ENCODE data around the gene AKAP12.
"Not testable (repeated sequence)": the region's sequence is repeated elsewhere in the genome, so short reads cannot be mapped to it uniquely, and the experiment has no call there.

The AKAP12 gene

GRCh38 chr6:151341476-151342195 is 101.9 kb downstream of the AKAP12 start:
- DNase-seq (ENCODE audit: low read depth in 2 of 2): no peak

GRCh38 chr6:151342750-151343149 is 103.0 kb downstream of the AKAP12 start:
- DNase-seq (ENCODE audit: low read depth in 2 of 2): not testable (repeated sequence)

- no peak for DNase-seq (ENCODE audit: low read depth in 2 of 2)
These were observed 110.0 kb downstream of the AKAP12 start for GRCh38 chr6:151349651-151350270.

GRCh38 chr6:151350442-151351145 is 110.8 kb downstream of the AKAP12 start:
- DNase-seq (ENCODE audit: low read depth in 2 of 2): no peak

- no peak for DNase-seq (ENCODE audit: low read depth in 2 of 2)
These were observed 111.5 kb downstream of the AKAP12 start for GRCh38 chr6:151351146-151351700.

GRCh38 chr6:151351731-151352130 is 112.0 kb downstream of the AKAP12 start:
- no peak for DNase-seq (ENCODE audit: low read depth in 2 of 2)

GRCh38 chr6:151352410-151353396 is 112.9 kb downstream of the AKAP12 start:
- DNase-seq (ENCODE audit: low read depth in 2 of 2): no peak

GRCh38 chr6:151353795-151354194 is 114.0 kb downstream of the AKAP12 start:
- DNase-seq (ENCODE audit: low read depth in 2 of 2): no peak

GRCh38 chr6:151356983-151357382 is 117.2 kb downstream of the AKAP12 start:
- not testable (repeated sequence) for DNase-seq (ENCODE audit: low read depth in 2 of 2)

- no peak for DNase-seq (ENCODE audit: low read depth in 2 of 2)
These were observed 118.1 kb downstream of the AKAP12 start for GRCh38 chr6:151357758-151358436.

GRCh38 chr6:151358475-151358874 is 118.7 kb downstream of the AKAP12 start:
- DNase-seq (ENCODE audit: low read depth in 2 of 2): no peak

GRCh38 chr6:151359486-151359885 is 119.7 kb downstream of the AKAP12 start:
- no peak for DNase-seq (ENCODE audit: low read depth in 2 of 2)

- DNase-seq (ENCODE audit: low read depth in 2 of 2): no peak
These were observed 125.5 kb downstream of the AKAP12 start for GRCh38 chr6:151365233-151365632.

- DNase-seq (ENCODE audit: low read depth in 2 of 2): no peak
These were observed 130.8 kb downstream of the AKAP12 start for GRCh38 chr6:151370509-151371078.

GRCh38 chr6:151372164-151372563 is 132.4 kb downstream of the AKAP12 start:
- DNase-seq (ENCODE audit: low read depth in 2 of 2): no peak

GRCh38 chr6:151374036-151374683 is 134.4 kb downstream of the AKAP12 start:
- no peak for DNase-seq (ENCODE audit: low read depth in 2 of 2)

- DNase-seq (ENCODE audit: low read depth in 2 of 2): no peak
These were observed 136.1 kb downstream of the AKAP12 start for GRCh38 chr6:151375833-151376232.

- no peak for DNase-seq (ENCODE audit: low read depth in 2 of 2)
These were observed 136.7 kb downstream of the AKAP12 start for GRCh38 chr6:151376440-151376839.

GRCh38 chr6:151377095-151377494 is 137.3 kb downstream of the AKAP12 start:
- DNase-seq (ENCODE audit: low read depth in 2 of 2): no peak

All from activated CD4-positive, alpha-beta T cell treated with anti-CD3 and anti-CD28 coated beads for 24 hours (primary cell).